ENCODE results near the gene RASGRP2.
A peak's percentile ranks its signal among the peaks of the same experiment; 100 is the strongest.

The RASGRP2 gene

DNA sequence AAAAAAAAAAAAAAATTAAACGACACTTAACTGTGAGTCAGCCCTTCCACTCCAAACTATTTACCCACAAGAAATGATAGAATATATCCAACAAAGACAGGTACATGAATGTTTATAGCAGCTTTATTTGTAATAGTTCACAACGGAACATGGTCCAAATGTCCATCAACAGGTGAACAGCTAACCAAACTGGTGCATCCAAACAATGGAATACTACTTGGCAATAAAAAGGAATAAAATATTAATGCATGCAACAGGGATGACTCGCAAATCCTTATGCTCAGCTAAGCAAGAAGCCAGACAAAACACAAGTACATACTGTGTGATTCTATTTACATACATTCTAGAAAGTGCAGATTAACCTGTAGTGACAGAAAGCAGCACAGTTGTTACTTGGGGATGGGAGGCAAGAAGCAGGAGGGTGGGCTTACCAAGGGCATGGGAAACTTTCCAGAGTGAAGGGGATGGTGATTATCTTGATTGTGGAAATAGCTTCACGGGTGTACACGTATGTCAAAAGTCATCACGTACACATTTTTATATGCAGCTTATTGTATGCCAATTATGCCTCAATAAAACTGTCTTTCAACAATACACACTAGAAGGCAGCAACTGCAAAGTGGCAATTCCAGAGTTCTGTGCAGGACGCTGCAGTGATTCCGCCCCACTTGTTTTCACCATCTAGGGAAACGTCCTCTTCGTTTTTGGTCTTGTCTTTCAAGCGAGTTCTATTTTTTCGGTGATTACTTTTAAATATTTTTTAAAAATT, 41.1 kb upstream of the RASGRP2 start:
- Histone ChIP-seq H3K4me1 (ENCODE audit: control insufficient read depth, insufficient read depth, low read length, unreplicated experiment) (no peaks in the 10 kb centered on the region), H3K27ac (ENCODE audit: low read depth, low read length) (no peak overlapping the region), H3K4me3 (ENCODE audit: low read depth, low read length) (no peak overlapping the region), H3K27me3 (ENCODE audit: insufficient read depth, low read length) (no peaks in the 10 kb centered on the region), H3K79me2 (ENCODE audit: control insufficient read depth, insufficient read depth, low read length, unreplicated experiment) (no peaks in the 10 kb centered on the region), H3K36me3 (ENCODE audit: insufficient read depth, low read length) (no peaks in the 10 kb centered on the region), H2AFZ (ENCODE audit: low read length, unreplicated experiment) (no peak overlapping the region)

DNA sequence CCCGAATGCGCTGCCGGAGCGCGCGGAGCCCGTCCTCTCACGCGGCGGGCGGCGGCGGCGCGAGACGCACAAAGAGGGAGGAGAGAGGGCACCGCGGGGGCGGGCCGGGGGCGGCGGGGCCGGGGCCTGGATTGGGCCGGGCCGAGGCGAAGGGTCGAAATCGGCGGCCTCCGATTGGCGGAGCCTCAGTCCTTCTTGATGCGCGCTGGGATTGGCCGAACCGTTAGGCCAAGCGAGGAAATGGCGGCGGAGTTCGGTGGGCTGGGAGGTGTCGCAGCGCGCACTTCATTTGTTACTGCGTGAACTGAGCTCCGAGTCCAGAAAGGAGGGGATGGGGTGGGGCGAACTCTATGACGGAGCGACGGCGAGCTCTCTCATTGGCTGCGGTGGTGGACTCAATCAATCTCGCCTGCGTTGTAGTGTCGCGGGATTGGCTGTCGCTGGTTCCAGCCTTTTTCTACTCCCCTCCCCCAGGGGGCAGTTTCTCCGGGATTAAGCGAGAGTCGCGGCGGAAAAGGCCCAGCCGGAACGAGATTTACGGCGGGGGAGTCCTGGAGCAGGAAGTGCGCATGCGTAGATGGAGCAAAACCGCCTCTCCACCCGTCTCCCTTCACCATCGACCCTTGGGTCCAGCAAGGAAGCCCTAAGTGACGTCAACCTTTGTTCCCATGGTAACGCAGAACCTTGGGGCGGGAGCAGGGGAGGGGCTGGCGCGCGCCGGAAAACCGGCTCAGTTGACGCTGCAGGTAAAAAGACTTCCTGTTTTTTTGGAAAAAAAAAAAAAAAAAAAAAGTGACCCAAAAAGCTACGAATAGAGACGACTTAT, 34.7 kb upstream of the RASGRP2 start, which contains the start of gene SF1:
SF1 (minus strand) TSS at position 70 of the 826 bp plus-strand sequence. CDS start 150 bp downstream, outside the sequence.
- H3K36me3 ChIP-seq (ENCODE audit: insufficient read depth, low read length): peaks cover 28% of the 10 kb centered on the region
- peak within 1 kb of the TSS; percentile 88 for H2AFZ ChIP-seq (ENCODE audit: low read length, unreplicated experiment)
- H3K4me1 ChIP-seq (ENCODE audit: control insufficient read depth, insufficient read depth, low read length, unreplicated experiment): peaks cover 22% of the 10 kb centered on the region
- H3K79me2 ChIP-seq (ENCODE audit: control insufficient read depth, insufficient read depth, low read length, unreplicated experiment): peaks cover 37% of the 10 kb centered on the region
- H3K27ac ChIP-seq (ENCODE audit: low read depth, low read length): peak within 1 kb of the TSS; percentile 93
- H3K27me3 ChIP-seq (ENCODE audit: insufficient read depth, low read length): no peaks in the 10 kb centered on the region
- H3K4me3 ChIP-seq (ENCODE audit: low read depth, low read length): peak within 1 kb of the TSS; percentile 95

DNA sequence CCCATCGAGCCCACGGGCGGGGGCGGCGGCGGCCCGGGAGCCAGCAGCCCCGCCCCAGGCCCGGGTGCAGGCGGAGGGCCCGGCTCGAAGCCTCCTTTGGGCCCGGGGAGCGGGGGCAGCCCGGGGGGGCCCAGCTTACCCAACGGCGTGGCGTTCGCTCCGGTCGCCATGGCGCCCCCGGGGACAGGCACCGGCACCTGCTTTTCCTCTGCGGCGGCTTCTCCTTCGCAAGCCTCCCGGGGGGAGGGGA, 34.2 kb upstream of the RASGRP2 start:
- peak overlapping the region; percentile 93 for H3K27ac ChIP-seq (ENCODE audit: low read depth, low read length)
- H3K79me2 ChIP-seq (ENCODE audit: control insufficient read depth, insufficient read depth, low read length, unreplicated experiment): peaks cover 43% of the 10 kb centered on the region
- no peaks in the 10 kb centered on the region for H3K27me3 ChIP-seq (ENCODE audit: insufficient read depth, low read length)
- peaks cover 22% of the 10 kb centered on the region for H3K4me1 ChIP-seq (ENCODE audit: control insufficient read depth, insufficient read depth, low read length, unreplicated experiment)
- peak overlapping the region; percentile 63 for H2AFZ ChIP-seq (ENCODE audit: low read length, unreplicated experiment)
- peaks cover 33% of the 10 kb centered on the region for H3K36me3 ChIP-seq (ENCODE audit: insufficient read depth, low read length)
- peak overlapping the region; percentile 95 for H3K4me3 ChIP-seq (ENCODE audit: low read depth, low read length)

DNA sequence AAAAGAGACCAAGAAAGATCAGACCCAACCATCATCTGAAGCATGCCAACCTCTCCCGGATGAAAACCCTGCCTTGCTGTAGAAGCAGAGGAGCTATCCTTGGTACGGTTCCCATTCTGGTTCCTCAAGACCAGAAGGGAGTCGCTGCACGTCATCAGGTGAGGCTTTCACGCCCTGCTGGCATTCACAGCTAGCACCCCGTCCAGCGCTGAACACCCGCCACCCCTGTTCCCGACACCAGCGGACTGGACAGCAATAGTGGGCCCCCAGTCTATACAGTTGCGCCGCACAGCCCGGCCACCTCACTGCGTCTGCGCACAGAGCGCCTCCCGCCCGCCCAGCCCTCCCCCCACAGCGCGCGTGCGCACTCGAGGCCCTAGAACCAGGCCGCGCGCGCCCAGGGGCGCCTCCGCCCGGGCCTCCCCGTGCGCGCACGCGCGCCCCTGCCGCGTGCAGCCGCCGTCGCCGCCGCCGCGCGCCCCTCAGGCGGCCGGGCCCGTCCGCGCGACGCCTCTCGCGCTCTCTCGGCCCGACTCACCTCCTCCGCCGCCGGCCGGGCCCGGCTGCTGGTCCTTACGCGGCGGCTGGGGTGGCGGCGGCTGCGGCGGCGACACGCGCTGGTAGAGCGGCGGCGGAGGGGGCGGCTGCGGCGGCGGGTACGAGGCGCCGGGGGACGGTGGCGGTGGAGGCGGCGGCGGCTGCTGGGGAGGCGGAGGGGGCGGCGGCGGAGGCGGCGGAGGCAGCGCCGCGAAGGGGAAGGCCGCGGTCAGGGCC, 33.7 kb upstream of the RASGRP2 start:
- H3K4me3 ChIP-seq (ENCODE audit: low read depth, low read length): peak overlapping the region; percentile 95
- H2AFZ ChIP-seq (ENCODE audit: low read length, unreplicated experiment): no peak overlapping the region
- H3K79me2 ChIP-seq (ENCODE audit: control insufficient read depth, insufficient read depth, low read length, unreplicated experiment): peaks cover 48% of the 10 kb centered on the region
- H3K27me3 ChIP-seq (ENCODE audit: insufficient read depth, low read length): no peaks in the 10 kb centered on the region
- peaks cover 38% of the 10 kb centered on the region for H3K36me3 ChIP-seq (ENCODE audit: insufficient read depth, low read length)
- peak overlapping the region; percentile 93 for H3K27ac ChIP-seq (ENCODE audit: low read depth, low read length)
- H3K4me1 ChIP-seq (ENCODE audit: control insufficient read depth, insufficient read depth, low read length, unreplicated experiment): peaks cover 26% of the 10 kb centered on the region

DNA sequence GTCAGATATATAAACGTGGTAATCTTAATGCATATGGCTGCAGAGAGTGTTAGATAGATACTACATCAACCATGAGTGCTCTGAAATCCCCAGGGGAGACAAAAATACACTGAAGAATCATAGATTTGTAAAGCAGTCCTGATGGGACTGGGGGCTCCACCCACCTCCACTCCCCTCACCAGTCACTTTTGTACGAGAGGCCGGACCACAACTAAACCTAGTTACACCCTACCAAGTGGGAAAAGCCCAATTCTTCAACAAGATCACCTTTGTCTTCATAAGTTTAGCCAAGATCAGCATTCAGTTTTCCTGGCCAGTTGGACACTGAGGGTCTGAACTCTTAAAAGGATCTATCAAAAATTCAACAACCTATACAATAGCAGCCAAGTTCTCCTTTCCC, 32.9 kb upstream of the RASGRP2 start:
- no peaks in the 10 kb centered on the region for H3K27me3 ChIP-seq (ENCODE audit: insufficient read depth, low read length)
- peaks cover 30% of the 10 kb centered on the region for H3K4me1 ChIP-seq (ENCODE audit: control insufficient read depth, insufficient read depth, low read length, unreplicated experiment)
- H3K36me3 ChIP-seq (ENCODE audit: insufficient read depth, low read length): peaks cover 46% of the 10 kb centered on the region
- peaks cover 55% of the 10 kb centered on the region for H3K79me2 ChIP-seq (ENCODE audit: control insufficient read depth, insufficient read depth, low read length, unreplicated experiment)
- H3K4me3 ChIP-seq (ENCODE audit: low read depth, low read length): peak overlapping the region; percentile 87
- no peak overlapping the region for H2AFZ ChIP-seq (ENCODE audit: low read length, unreplicated experiment)
- no peak overlapping the region for H3K27ac ChIP-seq (ENCODE audit: low read depth, low read length)

DNA sequence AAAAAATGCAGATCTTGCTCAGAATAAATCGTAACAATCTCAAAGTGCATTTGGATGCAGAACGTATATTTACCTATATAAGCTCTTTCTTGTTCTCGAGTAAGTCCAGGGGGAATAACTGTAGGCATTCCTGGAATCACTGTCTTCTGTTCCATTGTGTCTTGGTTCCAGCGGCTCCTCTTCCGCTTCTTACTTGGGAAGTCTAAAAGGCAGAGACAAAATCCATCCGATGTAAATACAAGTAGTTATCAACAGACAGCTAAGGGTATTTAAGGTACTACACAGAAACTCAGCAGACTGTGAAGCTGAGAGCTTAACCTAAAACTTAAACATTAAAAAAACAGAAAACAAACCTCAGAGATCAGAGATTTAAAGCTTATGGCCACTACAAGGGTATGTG, 32.5 kb upstream of the RASGRP2 start:
- H3K4me1 ChIP-seq (ENCODE audit: control insufficient read depth, insufficient read depth, low read length, unreplicated experiment): peaks cover 30% of the 10 kb centered on the region
- H3K36me3 ChIP-seq (ENCODE audit: insufficient read depth, low read length): peaks cover 51% of the 10 kb centered on the region

DNA sequence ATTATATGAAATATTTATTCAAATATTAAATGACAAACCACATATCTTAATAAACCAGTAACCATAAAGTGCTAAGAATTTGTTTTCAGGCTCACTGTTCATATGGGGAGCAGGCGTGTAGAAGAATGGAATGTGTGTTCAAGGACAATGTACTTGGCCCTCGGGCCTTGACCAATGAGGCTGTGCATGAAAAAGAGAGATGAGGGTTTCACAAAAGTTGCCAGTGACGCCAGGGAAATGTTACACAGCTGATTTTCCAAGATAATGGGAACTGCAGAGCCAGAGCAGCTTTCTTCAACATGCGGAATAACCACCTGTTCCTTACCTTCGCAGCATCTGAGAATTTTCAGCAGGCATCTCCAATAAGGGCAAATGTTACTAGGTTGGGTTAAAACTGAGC, 30.2 kb upstream of the RASGRP2 start:
- Histone ChIP-seq H2AFZ (ENCODE audit: low read length, unreplicated experiment) (no peak overlapping the region), H3K27ac (ENCODE audit: low read depth, low read length) (no peak overlapping the region), H3K4me1 (ENCODE audit: control insufficient read depth, insufficient read depth, low read length, unreplicated experiment) (peaks cover 23% of the 10 kb centered on the region), H3K79me2 (ENCODE audit: control insufficient read depth, insufficient read depth, low read length, unreplicated experiment) (peaks cover 67% of the 10 kb centered on the region), H3K27me3 (ENCODE audit: insufficient read depth, low read length) (no peaks in the 10 kb centered on the region), H3K4me3 (ENCODE audit: low read depth, low read length) (no peak overlapping the region), H3K36me3 (ENCODE audit: insufficient read depth, low read length) (peaks cover 71% of the 10 kb centered on the region)

More for the DNA sequence above, 32.5 kb upstream of the RASGRP2 start:
- Histone ChIP-seq H3K27me3 (ENCODE audit: insufficient read depth, low read length) (no peaks in the 10 kb centered on the region), H3K27ac (ENCODE audit: low read depth, low read length) (no peak overlapping the region), H2AFZ (ENCODE audit: low read length, unreplicated experiment) (no peak overlapping the region), H3K4me3 (ENCODE audit: low read depth, low read length) (peak overlapping the region; percentile 87), H3K79me2 (ENCODE audit: control insufficient read depth, insufficient read depth, low read length, unreplicated experiment) (peaks cover 59% of the 10 kb centered on the region)

DNA sequence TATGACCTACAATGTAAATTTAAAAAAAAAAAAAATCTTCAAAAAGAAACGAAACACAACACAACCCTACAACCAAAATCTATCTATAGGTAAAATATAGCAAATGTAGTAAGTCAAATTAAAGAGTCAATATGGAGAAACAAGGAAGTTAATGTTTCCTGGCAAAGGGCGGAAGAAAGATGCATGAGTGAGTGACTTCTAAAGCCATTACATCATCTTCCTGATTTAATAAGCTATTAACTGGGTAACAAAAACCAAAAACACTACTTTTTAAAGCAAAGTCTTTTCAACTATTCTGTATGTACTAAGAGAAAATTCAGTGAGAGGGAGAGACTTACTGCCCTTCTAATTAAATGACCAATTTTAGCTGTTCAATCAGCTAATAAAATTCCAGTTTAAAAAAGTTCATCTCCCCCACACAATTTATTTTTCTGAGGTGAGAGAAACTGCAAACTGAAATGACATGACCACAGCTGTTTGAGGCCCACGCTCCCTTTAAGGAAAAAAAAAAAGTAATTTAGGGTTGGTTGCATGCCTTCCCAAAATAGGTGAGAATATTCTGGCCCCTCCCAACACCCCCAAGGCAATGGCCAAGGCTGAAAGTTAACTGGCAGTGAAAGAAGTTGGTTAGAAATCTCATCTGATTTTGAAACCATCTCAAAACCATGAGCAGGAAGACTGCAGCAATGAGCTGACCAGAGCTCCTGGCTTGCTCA, 28.5 kb upstream of the RASGRP2 start:
- H3K79me2 ChIP-seq (ENCODE audit: control insufficient read depth, insufficient read depth, low read length, unreplicated experiment): peaks cover 71% of the 10 kb centered on the region
- H3K27ac ChIP-seq (ENCODE audit: low read depth, low read length): no peak overlapping the region; the same call in 1 of the 2 replicates
- H3K27me3 ChIP-seq (ENCODE audit: insufficient read depth, low read length): no peaks in the 10 kb centered on the region
- H3K4me1 ChIP-seq (ENCODE audit: control insufficient read depth, insufficient read depth, low read length, unreplicated experiment): peaks cover 23% of the 10 kb centered on the region
- H2AFZ ChIP-seq (ENCODE audit: low read length, unreplicated experiment): no peak overlapping the region
- no peak overlapping the region for H3K4me3 ChIP-seq (ENCODE audit: low read depth, low read length)
- H3K36me3 ChIP-seq (ENCODE audit: insufficient read depth, low read length): peaks cover 87% of the 10 kb centered on the region

DNA sequence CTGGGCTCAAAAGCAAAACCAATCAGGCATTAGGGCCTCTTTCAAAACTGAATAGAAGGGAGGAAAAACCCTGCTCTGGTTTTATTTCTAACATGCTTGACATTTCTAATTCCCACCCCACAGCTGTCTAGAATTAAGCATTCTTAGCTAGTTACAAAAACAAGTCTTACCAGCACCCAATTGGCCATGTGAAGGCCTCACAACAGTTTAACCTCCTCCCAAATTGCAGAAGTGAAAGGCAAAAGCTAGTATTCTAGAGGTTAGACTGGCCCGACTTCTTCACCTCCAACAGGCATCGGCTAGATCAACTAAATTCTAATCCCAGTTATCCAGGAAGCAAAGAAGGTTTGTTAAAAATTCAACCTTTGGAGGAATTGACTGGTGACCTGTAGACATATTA, 27.9 kb upstream of the RASGRP2 start:
- no peak overlapping the region; the same call in 1 of the 2 replicates for H3K27ac ChIP-seq (ENCODE audit: low read depth, low read length)
- H3K27me3 ChIP-seq (ENCODE audit: insufficient read depth, low read length): no peaks in the 10 kb centered on the region
- H3K36me3 ChIP-seq (ENCODE audit: insufficient read depth, low read length): peaks cover 92% of the 10 kb centered on the region
- no peak overlapping the region for H2AFZ ChIP-seq (ENCODE audit: low read length, unreplicated experiment)
- peaks cover 66% of the 10 kb centered on the region for H3K79me2 ChIP-seq (ENCODE audit: control insufficient read depth, insufficient read depth, low read length, unreplicated experiment)
- peaks cover 23% of the 10 kb centered on the region for H3K4me1 ChIP-seq (ENCODE audit: control insufficient read depth, insufficient read depth, low read length, unreplicated experiment)
- H3K4me3 ChIP-seq (ENCODE audit: low read depth, low read length): no peak overlapping the region

DNA sequence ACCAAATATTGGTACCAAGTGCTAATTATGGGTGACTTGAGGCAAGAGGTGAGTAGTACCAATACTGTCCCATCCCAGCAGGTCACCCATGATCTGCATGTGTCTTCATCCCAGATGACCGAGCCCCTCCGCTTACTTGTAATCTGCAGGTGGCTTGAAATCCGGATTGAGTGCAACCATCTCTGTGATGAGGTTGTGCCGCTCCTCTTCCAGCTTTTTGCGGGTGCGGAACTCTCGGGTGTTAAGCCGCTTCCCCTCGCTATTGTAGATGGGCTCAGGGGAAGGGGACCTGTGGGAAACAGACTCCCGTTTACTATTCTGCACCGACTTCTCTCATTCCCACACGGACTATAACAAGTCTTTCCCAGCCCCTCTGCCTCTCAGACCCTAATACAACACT, 26.2 kb upstream of the RASGRP2 start:
- H3K4me1 ChIP-seq (ENCODE audit: control insufficient read depth, insufficient read depth, low read length, unreplicated experiment): peaks cover 8% of the 10 kb centered on the region
- peaks cover 50% of the 10 kb centered on the region for H3K79me2 ChIP-seq (ENCODE audit: control insufficient read depth, insufficient read depth, low read length, unreplicated experiment)
- H3K27me3 ChIP-seq (ENCODE audit: insufficient read depth, low read length): no peaks in the 10 kb centered on the region
- no peak overlapping the region for H2AFZ ChIP-seq (ENCODE audit: low read length, unreplicated experiment)
- peaks cover 78% of the 10 kb centered on the region for H3K36me3 ChIP-seq (ENCODE audit: insufficient read depth, low read length)
- H3K4me3 ChIP-seq (ENCODE audit: low read depth, low read length): no peak overlapping the region
- H3K27ac ChIP-seq (ENCODE audit: low read depth, low read length): no peak overlapping the region

Data from ACC112 (cell line).